Naive thymus-derived CD4-positive, alpha-beta T cell (primary cell): ENCODE measurements around the gene NR5A1. TPM values are rescaled to one million over a fixed set of nuclear protein-coding genes. Genes with fewer than 3 reads are reported as not detected.

Experiments
- ATAC-seq: fragments of 150-1000 bp; cut with Tn5 transposase; 2 replicates; pipeline ENCODE4 v1.10.0; 2021; ENCODE audit warnings: mild to moderate bottlenecking, moderate library complexity
- CTCF ChIA-PET: fragments of 350-600 bp; sonication (Branson Sonifier 250); formaldehyde crosslinking; loops from one replicate; lab custom pipeline; 2021; ENCODE audit warnings: antibody characterized with exemption; lab: Charles Lee
- POLR2A ChIA-PET: fragments of 350-600 bp; sonication (Branson Sonifier 250); formaldehyde crosslinking; loops from one replicate; lab custom pipeline; 2021; ENCODE audit warnings: antibody characterized with exemption, inconsistent platforms; lab: Charles Lee
- DNase-seq, 9 donors: peaks; one replicate each; pipeline versions ENCODE4 v3.0.0 to v3.0.0-alpha.2; 2020 to 2022; ENCODE audit warnings: mixed read lengths in 1 of 9
- H3K27ac ChIP-seq: one replicate; pipeline ENCODE4 v1.7.0; 2013; ENCODE audit warnings: mild to moderate bottlenecking, low read depth, low read length, moderate library complexity
- H3K27me3 ChIP-seq, 2 donors: one replicate each; pipeline ENCODE4 v1.7.0; 2013; ENCODE audit warnings: low read length in 2 of 2, mild to moderate bottlenecking in 2 of 2, moderate library complexity in 2 of 2; ENCODE audit not compliant: control insufficient read depth in 2 of 2, insufficient read depth in 2 of 2
- H3K36me3 ChIP-seq, 3 experiments: 1 replicate in 2 of 3; 2 replicates in 1 of 3; pipeline ENCODE4 v1.7.0; 2013; ENCODE audit warnings: low read length in 3 of 3, mild to moderate bottlenecking in 3 of 3, moderate library complexity in 1 of 3; ENCODE audit not compliant: insufficient read depth in 3 of 3, control insufficient read depth in 2 of 3
- H3K4me1 ChIP-seq, 2 donors: one replicate each; pipeline ENCODE4 v1.7.0; 2013; ENCODE audit warnings: low read length in 2 of 2, mild to moderate bottlenecking in 2 of 2, moderate library complexity in 1 of 2; ENCODE audit not compliant: control insufficient read depth in 2 of 2, insufficient read depth in 2 of 2
- H3K4me3 ChIP-seq: 2 replicates; pipeline ENCODE4 v1.7.0; 2013; ENCODE audit warnings: mild to moderate bottlenecking, low read length
- H3K9me3 ChIP-seq, 3 experiments: 1 replicate in 2 of 3; 2 replicates in 1 of 3; pipeline ENCODE4 v1.7.0; 2013; ENCODE audit warnings: low read length in 3 of 3; ENCODE audit not compliant: control insufficient read depth in 2 of 3
- H3K27ac Mint-ChIP-seq, 9 donors: one replicate each; pipeline ENCODE4 v1.8.0; 2020 to 2022; ENCODE audit warnings: mixed read lengths in 9 of 9, mild to moderate bottlenecking in 8 of 9, moderate library complexity in 5 of 9, inconsistent platforms in 2 of 9
- H3K27me3 Mint-ChIP-seq, 5 donors: one replicate each; pipeline ENCODE4 v1.8.0; 2021 to 2022; ENCODE audit warnings: mixed read lengths in 5 of 5, mild to moderate bottlenecking in 1 of 5
- H3K36me3 Mint-ChIP-seq, 5 donors: one replicate each; pipeline ENCODE4 v1.8.0; 2020 to 2022; ENCODE audit warnings: mixed read lengths in 5 of 5, mild to moderate bottlenecking in 3 of 5, inconsistent platforms in 1 of 5
- H3K4me1 Mint-ChIP-seq, 7 donors: one replicate each; pipeline ENCODE4 v1.8.0; 2020 to 2022; ENCODE audit warnings: mixed read lengths in 7 of 7, mild to moderate bottlenecking in 3 of 7, inconsistent platforms in 1 of 7
- H3K4me3 Mint-ChIP-seq, 10 donors: one replicate each; pipeline ENCODE4 v1.8.0; 2020 to 2022; ENCODE audit warnings: mild to moderate bottlenecking in 10 of 10, mixed read lengths in 10 of 10, moderate library complexity in 6 of 10, inconsistent platforms in 2 of 10
- H3K9me3 Mint-ChIP-seq, 11 donors: one replicate each; pipeline ENCODE4 v1.8.0; 2020 to 2022; ENCODE audit warnings: mixed read lengths in 11 of 11, mild to moderate bottlenecking in 4 of 11, inconsistent platforms in 1 of 11, moderate library complexity in 1 of 11
- intact Hi-C, 2 donors: fragments of 100-400 bp; cut with micrococcal nuclease; formaldehyde crosslinking; loops; one replicate each; pipeline ENCODE4 v1.15.1; 2023
- polyA plus RNA-seq, 2 donors: library from polyadenylated mRNA; unstranded; fragments of 300-500 nt; fragmentation: Illumina TruSeq; gene quantifications; one replicate each; pipeline ENCODE4 v1.2.3, GENCODE V29; 2021
- total RNA-seq, 6 experiments: library from RNA in 5 of 6; stranded (reverse) in 5 of 6; gene quantifications; 1 replicate in 5 of 6; 2 replicates in 1 of 6; pipeline ENCODE4 v1.2.3 and lab custom pipeline; 2021 to 2026

NR5A1 gene
- total and polyA plus RNA-seq, 7 experiments from 2014 or later: 0.11 TPM; not detected in 6

GRCh38 chr9:124457079-124457886, 49.9 kb downstream of the NR5A1 start:
- Mint-ChIP-seq H3K27ac (peak overlapping the region in 1 of 9 donors; percentile 20), H3K4me1 (no peaks in the 10 kb centered on the region), H3K27me3 (peaks cover 0 to 12% (median 1%) of the 10 kb centered on the region in 5 donors), H3K36me3 (no peaks in the 10 kb centered on the region), H3K9me3 (peaks cover 0 to 6% (median 0%) of the 10 kb centered on the region in 11 donors), H3K4me3 (no peak overlapping the region)
- DNase-seq (no peak), ATAC-seq (no peak)
- Histone ChIP-seq H3K4me3 (no peak overlapping the region), H3K4me1 (no peaks in the 10 kb centered on the region), H3K27me3 (no peaks in the 10 kb centered on the region), H3K9me3 (no peaks in the 10 kb centered on the region), H3K36me3 (no peaks in the 10 kb centered on the region), H3K27ac (no peak overlapping the region)
- intact Hi-C loops: no loop called here
- POLR2A ChIA-PET: no interaction called here
- CTCF ChIA-PET: no interaction called here

- Histone ChIP-seq H3K36me3 (no peaks in the 10 kb centered on the region), H3K27me3 (no peaks in the 10 kb centered on the region), H3K9me3 (no peaks in the 10 kb centered on the region), H3K4me1 (no peaks in the 10 kb centered on the region), H3K27ac (no peak overlapping the region), H3K4me3 (no peak overlapping the region)
- DNase-seq: no peak
- Mint-ChIP-seq H3K36me3 (no peaks in the 10 kb centered on the region), H3K27ac (peak overlapping the region in 1 of 9 donors; percentile 20), H3K4me3 (no peak overlapping the region), H3K9me3 (peaks cover 0 to 6% (median 0%) of the 10 kb centered on the region in 11 donors), H3K27me3 (peaks cover 2 to 15% (median 7%) of the 10 kb centered on the region in 5 donors), H3K4me1 (no peaks in the 10 kb centered on the region)
- intact Hi-C loops: no loop called here
- ChIA-PET CTCF (no interaction called here), POLR2A (no interaction called here)
- no peak for ATAC-seq
These were observed 50.7 kb downstream of the NR5A1 start for GRCh38 chr9:124456341-124457078.

GRCh38 chr9:124455820-124456219, 51.4 kb downstream of the NR5A1 start:
- Mint-ChIP-seq H3K27ac (no peak overlapping the region), H3K27me3 (peaks cover 9 to 20% (median 14%) of the 10 kb centered on the region in 5 donors), H3K9me3 (peaks cover 0 to 6% (median 0%) of the 10 kb centered on the region in 11 donors), H3K4me3 (no peak overlapping the region), H3K36me3 (no peaks in the 10 kb centered on the region), H3K4me1 (no peaks in the 10 kb centered on the region)
- intact Hi-C loops: no loop called here
- Histone ChIP-seq H3K4me3 (no peak overlapping the region), H3K36me3 (no peaks in the 10 kb centered on the region), H3K9me3 (no peaks in the 10 kb centered on the region), H3K4me1 (no peaks in the 10 kb centered on the region), H3K27me3 (no peaks in the 10 kb centered on the region), H3K27ac (no peak overlapping the region)
- ATAC-seq (no peak), DNase-seq (no peak)
- ChIA-PET POLR2A (no interaction called here), CTCF (interaction anchor here (0.6 kb wide), 1 partner anchor 37 kb away, joined by 3 read pairs; no protein-coding TSS in a partner anchor)

DNA sequence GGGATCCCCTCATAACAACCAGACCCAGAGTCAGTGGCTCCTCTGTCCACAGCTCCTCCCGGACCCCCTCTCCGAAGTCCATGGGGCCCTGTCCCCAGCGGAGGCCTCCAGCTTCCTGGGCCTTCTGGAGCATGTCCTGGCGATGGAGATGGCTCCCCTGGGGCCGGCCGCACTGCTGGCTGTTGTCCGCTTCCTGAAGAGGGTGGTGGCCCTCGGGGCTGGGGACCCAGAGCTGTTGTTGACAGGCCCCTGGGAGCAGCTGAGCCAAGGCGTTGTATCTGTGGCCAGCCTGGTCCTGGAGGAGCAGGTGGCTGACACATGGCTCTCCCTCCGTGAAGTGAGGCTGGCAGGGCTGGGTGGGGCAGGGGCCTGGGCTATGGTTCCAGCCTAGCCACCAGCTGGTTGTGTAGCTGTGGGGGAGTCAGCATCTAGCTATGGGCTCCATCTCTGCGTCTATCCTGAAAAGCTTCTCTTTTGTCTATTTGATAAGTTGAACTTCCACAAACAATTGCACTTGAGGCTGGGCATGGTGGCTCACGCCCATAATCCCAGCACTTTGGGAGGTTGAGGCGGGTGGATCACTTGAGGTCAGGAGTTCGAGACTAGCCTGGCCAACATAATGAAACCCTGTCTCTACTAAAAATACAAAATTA, 52.3 kb downstream of the NR5A1 start:
- no peaks in the 10 kb centered on the region for H3K27me3 ChIP-seq
- ChIA-PET CTCF (no interaction called here), POLR2A (no interaction called here)
- H3K9me3 ChIP-seq: no peaks in the 10 kb centered on the region
- H3K4me3 ChIP-seq: no peak overlapping the region
- DNase-seq (no peak), ATAC-seq (no peak)
- H3K4me3 Mint-ChIP-seq: no peak overlapping the region
- no peaks in the 10 kb centered on the region for H3K4me1 ChIP-seq
- H3K9me3 Mint-ChIP-seq: no peaks in the 10 kb centered on the region
- H3K27ac ChIP-seq: no peak overlapping the region
- no peaks in the 10 kb centered on the region for H3K36me3 ChIP-seq
- peaks cover 0 to 2% (median 0%) of the 10 kb centered on the region in 7 donors for H3K4me1 Mint-ChIP-seq
- H3K27me3 Mint-ChIP-seq: peaks cover 14 to 27% (median 21%) of the 10 kb centered on the region in 5 donors
- no peaks in the 10 kb centered on the region for H3K36me3 Mint-ChIP-seq
- intact Hi-C loops: no loop called here
- H3K27ac Mint-ChIP-seq: no peak overlapping the region

- Histone ChIP-seq H3K4me3 (no peak overlapping the region), H3K4me1 (no peaks in the 10 kb centered on the region), H3K27ac (no peak overlapping the region), H3K9me3 (no peaks in the 10 kb centered on the region), H3K36me3 (no peaks in the 10 kb centered on the region), H3K27me3 (no peaks in the 10 kb centered on the region)
- Mint-ChIP-seq H3K9me3 (no peaks in the 10 kb centered on the region), H3K27me3 (peaks cover 17 to 33% (median 25%) of the 10 kb centered on the region in 5 donors), H3K4me1 (peaks cover 0 to 2% (median 0%) of the 10 kb centered on the region in 7 donors), H3K4me3 (no peak overlapping the region), H3K36me3 (no peaks in the 10 kb centered on the region), H3K27ac (no peak overlapping the region)
- ATAC-seq (no peak), DNase-seq (no peak)
- CTCF ChIA-PET: no interaction called here
- intact Hi-C loops: no loop called here
- POLR2A ChIA-PET: no interaction called here
These were observed 52.9 kb downstream of the NR5A1 start for GRCh38 chr9:124454296-124454695.

GRCh38 chr9:124453586-124454191, 53.5 kb downstream of the NR5A1 start:
- H3K4me3 ChIP-seq: no peak overlapping the region
- H3K4me3 Mint-ChIP-seq: no peak overlapping the region
- no peaks in the 10 kb centered on the region for H3K4me1 ChIP-seq
- no peaks in the 10 kb centered on the region for H3K9me3 Mint-ChIP-seq
- ATAC-seq (no peak), DNase-seq (no peak)
- H3K36me3 ChIP-seq: no peaks in the 10 kb centered on the region
- H3K27ac Mint-ChIP-seq: no peak overlapping the region
- H3K27ac ChIP-seq: no peak overlapping the region
- H3K36me3 Mint-ChIP-seq: no peaks in the 10 kb centered on the region
- peaks cover 0 to 2% (median 0%) of the 10 kb centered on the region in 7 donors for H3K4me1 Mint-ChIP-seq
- intact Hi-C loops: no loop called here
- POLR2A ChIA-PET: no interaction called here
- CTCF ChIA-PET: no interaction called here
- no peaks in the 10 kb centered on the region for H3K9me3 ChIP-seq
- H3K27me3 ChIP-seq: no peaks in the 10 kb centered on the region
- H3K27me3 Mint-ChIP-seq: peaks cover 19 to 35% (median 26%) of the 10 kb centered on the region in 5 donors
